Measurements from ENCODE around the gene ERC2.

GRCh38 chr3:55646121-55646520 lies 822.1 kb downstream of the ERC2 start:
- TF ChIP-seq CTCF (conservative IDR thresholded peaks at IDR 0.05; ENCODE audit: low read length) (no peak), EZH2phosphoT487 (IDR thresholded peaks at IDR 0.05; ENCODE audit: borderline replicate concordance, low read depth, low read length) (no peak)

All from OCI-LY7 (cell line).